PC-3 (cell line): Measurements from ENCODE around the gene STAG1. TPM values are rescaled to one million over a fixed set of nuclear protein-coding genes. Genes with fewer than 3 reads are reported as not detected.

ENCODE experiments used
- ATAC-seq: fragments of 200-7000 bp; cut with Tn5 transposase; 2 replicates; pipeline ENCODE4 v1.9.1; 2020; ENCODE audit warnings: mild to moderate bottlenecking, moderate library complexity
- BruUV-seq: library from RNA; stranded (reverse); fragments of 400-500 nt; replicated peaks from 2 replicates; lab custom pipeline; 2021; lab: Mats Ljungman, UMichigan
- CTCF ChIA-PET: fragments of 300-600 bp; sonication (Branson Sonifier 250); formaldehyde crosslinking; loops from one replicate; lab custom pipeline; 2022; ENCODE audit warnings: antibody characterized with exemption; lab: Charles Lee
- POLR2A ChIA-PET: fragments of 300-600 bp; sonication (Branson Sonifier 250); formaldehyde crosslinking; loops from one replicate; lab custom pipeline; 2022; ENCODE audit warnings: antibody characterized with exemption; ENCODE audit not compliant: unreplicated experiment; lab: Charles Lee
- DNase-seq: peaks from one replicate; pipeline ENCODE4 v3.0.0-alpha.2; 2015
- H2AFZ ChIP-seq: fragments of 300-600 bp; sonication (generic); 2 replicates; pipeline ENCODE4 v1.6.0; 2016; ENCODE audit warnings: antibody characterized with exemption, low read length
- H3F3A ChIP-seq: fragments of 300-600 bp; sonication (generic); one replicate; pipeline ENCODE4 v1.6.0; 2017; ENCODE audit warnings: antibody characterized with exemption, low read length, control low read depth, mild to moderate bottlenecking; ENCODE audit not compliant: unreplicated experiment
- H3K27ac ChIP-seq: fragments of 300-600 bp; sonication (generic); 2 replicates; pipeline ENCODE4 v1.5.1; 2016; ENCODE audit warnings: mild to moderate bottlenecking, low read length
- H3K27me3 ChIP-seq: fragments of 300-600 bp; sonication (generic); 2 replicates; pipeline ENCODE4 v1.6.1; 2016; ENCODE audit warnings: low read length, mixed read lengths
- H3K36me3 ChIP-seq: fragments of 300-600 bp; sonication (generic); 2 replicates; pipeline ENCODE4 v1.6.1; 2016; ENCODE audit warnings: low read depth, mixed run types, low read length, mixed read lengths
- H3K4me1 ChIP-seq: fragments of 300-600 bp; sonication (generic); 2 replicates; pipeline ENCODE4 v1.5.1; 2016; ENCODE audit warnings: low read length; ENCODE audit not compliant: insufficient read depth
- H3K4me2 ChIP-seq: fragments of 300-600 bp; sonication (generic); 2 replicates; pipeline ENCODE4 v1.6.0; 2016; ENCODE audit warnings: low read length
- H3K4me3 ChIP-seq: fragments of 300-600 bp; sonication (generic); 2 replicates; pipeline ENCODE4 v1.5.1; 2016; ENCODE audit warnings: mild to moderate bottlenecking, low read length, mixed read lengths
- H3K79me2 ChIP-seq: fragments of 300-600 bp; sonication (generic); 2 replicates; pipeline ENCODE4 v1.6.1; 2017; ENCODE audit warnings: low read length, mixed read lengths
- H3K9ac ChIP-seq: fragments of 300-600 bp; sonication (generic); 2 replicates; pipeline ENCODE4 v1.6.0; 2016; ENCODE audit warnings: mild to moderate bottlenecking, low read length
- H3K9me2 ChIP-seq: fragments of 300-600 bp; sonication (generic); replicated peaks from 2 replicates; pipeline ENCODE4 v1.6.1; 2016; ENCODE audit warnings: mixed run types, low read length, mixed read lengths
- H3K9me3 ChIP-seq: fragments of 300-600 bp; sonication (generic); 2 replicates; pipeline ENCODE4 v1.6.1; 2016; ENCODE audit warnings: low read length, mixed read lengths
- H4K20me1 ChIP-seq: fragments of 300-600 bp; sonication (generic); 2 replicates; pipeline ENCODE4 v1.6.1; 2016; ENCODE audit warnings: low read length, mixed read lengths
- EZH2 ChIP-seq: fragments of 300-600 bp; sonication (generic); IDR thresholded peaks from one replicate; pipeline ENCODE4 v1.6.1; 2017; ENCODE audit warnings: antibody characterized with exemption, mild to moderate bottlenecking, low read length; ENCODE audit not compliant: unreplicated experiment
- EZH2phosphoT487 ChIP-seq: fragments of 300-600 bp; sonication (generic); IDR thresholded peaks from 2 replicates; pipeline ENCODE4 v1.6.1; 2018; ENCODE audit warnings: mild to moderate bottlenecking, antibody characterized with exemption, low read length, borderline replicate concordance
- intact Hi-C: fragments of 100-400 bp; cut with micrococcal nuclease; formaldehyde crosslinking; loops from 2 replicates; pipeline ENCODE4 v1.9.0; 2023
- total RNA-seq: library from RNA; depleted of rRNA; stranded (reverse); fragments of >200 nt; gene quantifications from 2 replicates; pipeline ENCODE4 v1.2.3, GENCODE V29; 2014
- TF ChIP-seq, protein P1 (sequence below): fragments of 300-600 bp; sonication (generic); conservative IDR thresholded peaks from 2 replicates; pipeline ENCODE4 v1.5.1; 2017; ENCODE audit warnings: antibody characterized with exemption, low read depth, mild to moderate bottlenecking, low read length

Gene STAG1
- total RNA-seq, 1 experiment from 2014 or later: 14.6 TPM

DNA sequence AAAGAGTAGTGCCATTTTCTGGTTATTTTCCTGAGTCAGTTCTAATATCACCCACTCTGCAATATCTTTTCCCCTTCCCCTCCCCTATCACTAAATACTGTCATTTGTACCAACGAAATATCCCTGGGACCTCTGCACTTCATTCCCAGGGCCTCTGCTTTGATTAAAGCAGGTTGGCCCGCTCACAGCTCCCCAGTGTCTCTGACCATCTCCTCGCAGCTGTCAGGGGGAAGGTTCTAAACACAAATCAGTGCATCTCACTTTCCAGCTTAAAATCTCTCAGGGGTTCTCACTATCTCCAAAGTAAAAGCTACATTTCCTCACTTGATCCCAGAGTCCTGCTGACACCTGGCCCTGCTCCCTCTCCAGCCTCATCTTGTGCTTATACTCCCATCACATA is 38.6 kb upstream of the STAG1 start:
- no peak overlapping the region for H3K4me2 ChIP-seq
- CTCF ChIA-PET: no interaction called here

DNA sequence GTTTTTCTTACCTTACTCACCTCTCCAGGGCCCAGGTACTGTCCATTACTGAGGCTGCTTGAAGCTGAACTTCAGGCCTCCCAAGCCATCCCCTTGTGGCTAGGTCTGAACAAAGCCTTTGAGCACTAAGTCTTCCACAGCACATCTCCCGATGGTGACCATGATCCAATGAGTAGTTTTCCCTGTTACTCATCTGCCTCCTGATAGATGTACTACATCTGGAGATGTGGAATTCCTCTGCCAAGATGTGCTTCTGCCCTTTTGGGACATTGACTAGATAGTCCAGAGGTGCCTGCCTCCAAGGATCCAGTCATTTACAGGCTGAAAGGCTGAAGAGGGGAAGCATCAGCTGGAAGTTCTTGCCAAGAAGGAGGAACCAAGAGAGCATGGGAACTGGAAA is 37.8 kb upstream of the STAG1 start:
- H3K9me3 ChIP-seq: no peaks in the 10 kb centered on the region
- no peaks in the 10 kb centered on the region for H3F3A ChIP-seq
- no peaks in the 10 kb centered on the region for H3K27me3 ChIP-seq
- DNase-seq: no peak
- no peak overlapping the region for H3K4me2 ChIP-seq
- no peak overlapping the region for H2AFZ ChIP-seq
- ChIA-PET POLR2A (no interaction called here), CTCF (no interaction called here)
- H3K9me2 ChIP-seq: no peaks in the 10 kb centered on the region
- BruUV-seq: no TSS peak
- H3K36me3 ChIP-seq: no peaks in the 10 kb centered on the region
- peaks cover 9% of the 10 kb centered on the region for H3K4me1 ChIP-seq
- H3K4me3 ChIP-seq: no peak overlapping the region
- no peak overlapping the region for H3K27ac ChIP-seq
- TF ChIP-seq, protein P1, sequence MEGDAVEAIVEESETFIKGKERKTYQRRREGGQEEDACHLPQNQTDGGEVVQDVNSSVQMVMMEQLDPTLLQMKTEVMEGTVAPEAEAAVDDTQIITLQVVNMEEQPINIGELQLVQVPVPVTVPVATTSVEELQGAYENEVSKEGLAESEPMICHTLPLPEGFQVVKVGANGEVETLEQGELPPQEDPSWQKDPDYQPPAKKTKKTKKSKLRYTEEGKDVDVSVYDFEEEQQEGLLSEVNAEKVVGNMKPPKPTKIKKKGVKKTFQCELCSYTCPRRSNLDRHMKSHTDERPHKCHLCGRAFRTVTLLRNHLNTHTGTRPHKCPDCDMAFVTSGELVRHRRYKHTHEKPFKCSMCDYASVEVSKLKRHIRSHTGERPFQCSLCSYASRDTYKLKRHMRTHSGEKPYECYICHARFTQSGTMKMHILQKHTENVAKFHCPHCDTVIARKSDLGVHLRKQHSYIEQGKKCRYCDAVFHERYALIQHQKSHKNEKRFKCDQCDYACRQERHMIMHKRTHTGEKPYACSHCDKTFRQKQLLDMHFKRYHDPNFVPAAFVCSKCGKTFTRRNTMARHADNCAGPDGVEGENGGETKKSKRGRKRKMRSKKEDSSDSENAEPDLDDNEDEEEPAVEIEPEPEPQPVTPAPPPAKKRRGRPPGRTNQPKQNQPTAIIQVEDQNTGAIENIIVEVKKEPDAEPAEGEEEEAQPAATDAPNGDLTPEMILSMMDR: no peak
- TF ChIP-seq EZH2 (no peak), EZH2phosphoT487 (no peak)
- intact Hi-C loops: no loop called here
- no peaks in the 10 kb centered on the region for H4K20me1 ChIP-seq
- no peak overlapping the region for H3K9ac ChIP-seq
- ATAC-seq: no peak
- H3K79me2 ChIP-seq: no peaks in the 10 kb centered on the region

More for the DNA sequence above, 38.6 kb upstream of the STAG1 start:
- H3K4me1 ChIP-seq: peaks cover 9% of the 10 kb centered on the region
- no peaks in the 10 kb centered on the region for H3K36me3 ChIP-seq
- intact Hi-C loops: no loop called here
- no peaks in the 10 kb centered on the region for H3K9me3 ChIP-seq
- no peak overlapping the region for H3K27ac ChIP-seq
- H4K20me1 ChIP-seq: no peaks in the 10 kb centered on the region
- POLR2A ChIA-PET: no interaction called here
- no peaks in the 10 kb centered on the region for H3K27me3 ChIP-seq
- no TSS peak for BruUV-seq
- H3K9me2 ChIP-seq: no peaks in the 10 kb centered on the region
- TF ChIP-seq, protein P1: no peak
- TF ChIP-seq EZH2 (no peak), EZH2phosphoT487 (no peak)
- H3K79me2 ChIP-seq: no peaks in the 10 kb centered on the region
- no peak overlapping the region for H2AFZ ChIP-seq
- no peak for DNase-seq
- H3K4me3 ChIP-seq: no peak overlapping the region
- H3K9ac ChIP-seq: no peak overlapping the region
- H3F3A ChIP-seq: no peaks in the 10 kb centered on the region
- ATAC-seq: no peak

DNA sequence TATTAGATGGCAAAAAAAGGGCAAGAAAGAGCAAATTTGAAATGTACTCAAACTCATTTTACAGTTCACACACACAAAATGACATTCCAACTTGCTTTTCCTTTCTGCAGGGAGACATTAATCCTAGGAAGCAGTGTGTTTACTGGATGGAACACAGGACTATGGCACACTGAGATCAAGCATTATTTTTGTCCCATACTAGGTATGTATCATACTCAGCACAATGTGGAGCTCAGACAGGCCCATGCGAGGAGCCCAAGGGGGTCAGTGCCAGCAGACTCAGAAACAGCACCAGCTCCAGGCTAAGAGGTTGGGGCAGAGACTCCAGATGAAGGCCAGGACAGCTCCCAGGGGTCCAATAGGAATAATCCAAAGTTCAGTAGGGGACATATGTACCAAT is 36.0 kb upstream of the STAG1 start:
- Histone ChIP-seq H3K4me2 (no peak overlapping the region), H3K4me3 (no peak overlapping the region), H4K20me1 (no peaks in the 10 kb centered on the region), H3K9ac (no peak overlapping the region), H3K27ac (no peak overlapping the region), H3K36me3 (no peaks in the 10 kb centered on the region), H3F3A (no peaks in the 10 kb centered on the region), H3K79me2 (no peaks in the 10 kb centered on the region), H3K4me1 (peaks cover 9% of the 10 kb centered on the region), H3K27me3 (no peaks in the 10 kb centered on the region), H3K9me3 (no peaks in the 10 kb centered on the region), H3K9me2 (no peaks in the 10 kb centered on the region), H2AFZ (no peak overlapping the region)
- TF ChIP-seq, protein P1: no peak
- no peak for TF ChIP-seq EZH2phosphoT487
- no peak for TF ChIP-seq EZH2
- CTCF ChIA-PET: no interaction called here
- POLR2A ChIA-PET: no interaction called here
- no TSS peak for BruUV-seq
- no peak for ATAC-seq
- DNase-seq: no peak
- intact Hi-C loops: no loop called here
